ENCODE results near the gene GBF1. TPM values are rescaled to one million over a fixed set of nuclear protein-coding genes. Genes with fewer than 3 reads are reported as not detected.

The GBF1 gene
- total and polyA plus RNA-seq, 10 of the 15 experiments (the other 5 are each of a cell fraction or from before 2014, with no cell fraction given): 0.82 to 42.0 (median 21.8) TPM

DNA sequence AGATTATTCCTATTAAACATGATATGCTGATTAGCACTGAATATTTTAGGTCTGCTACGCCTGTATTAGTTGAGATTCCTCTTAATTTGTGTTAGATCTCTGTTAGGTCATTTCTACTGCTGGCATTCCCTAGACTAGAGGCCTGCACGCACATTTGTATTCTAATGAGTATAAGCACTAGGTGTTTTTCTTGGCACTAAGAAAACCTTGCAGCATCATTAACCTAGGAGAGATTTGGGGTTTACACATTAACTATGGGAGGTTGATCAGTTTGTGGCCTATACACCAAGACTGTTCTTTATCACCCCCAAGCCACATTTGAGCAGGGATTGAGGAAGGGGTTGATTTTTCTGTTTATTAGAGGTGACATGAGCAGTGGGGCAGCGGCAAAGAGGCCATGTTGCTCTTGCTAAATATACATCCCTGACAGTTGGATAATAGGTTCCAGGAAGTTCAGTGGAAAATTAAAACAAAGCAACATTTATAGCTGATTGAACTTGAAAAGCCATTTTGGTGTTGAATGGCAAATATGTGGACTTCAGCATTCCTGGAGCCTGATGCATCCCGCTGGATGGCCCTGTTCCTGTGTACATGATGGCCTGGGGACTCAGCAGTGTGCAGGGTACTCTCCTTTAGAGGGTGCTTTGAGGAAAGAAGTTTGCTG is 65.2 kb downstream of the GBF1 start (continued):
- TF ChIP-seq MYC (IDR thresholded peaks at IDR 0.05; ENCODE audit: insufficient read depth, insufficient read length, insufficient replicate concordance, low read length, severe bottlenecking) (no peak), CEBPB (IDR thresholded peaks at IDR 0.05; ENCODE audit: borderline replicate concordance in 1 of 2, low read depth in 2 of 2, low read length in 2 of 2) (no peak), IKZF2 (IDR thresholded peaks at IDR 0.05) (no peak), BMI1 (IDR thresholded peaks at IDR 0.05; ENCODE audit: borderline replicate concordance) (no peak), CTCF (IDR thresholded peaks at IDR 0.05 in 2 of 3, conservative IDR thresholded peaks at IDR 0.05 in 1 of 3; ENCODE audit: control insufficient read depth in 2 of 3, extremely low read depth in 1 of 3, insufficient read depth in 1 of 3, low read depth in 3 of 3, low read length in 3 of 3) (no peak), RUNX3 (IDR thresholded peaks at IDR 0.05; ENCODE audit: low read length) (no peak)
- TF ChIP-seq, protein P1, sequence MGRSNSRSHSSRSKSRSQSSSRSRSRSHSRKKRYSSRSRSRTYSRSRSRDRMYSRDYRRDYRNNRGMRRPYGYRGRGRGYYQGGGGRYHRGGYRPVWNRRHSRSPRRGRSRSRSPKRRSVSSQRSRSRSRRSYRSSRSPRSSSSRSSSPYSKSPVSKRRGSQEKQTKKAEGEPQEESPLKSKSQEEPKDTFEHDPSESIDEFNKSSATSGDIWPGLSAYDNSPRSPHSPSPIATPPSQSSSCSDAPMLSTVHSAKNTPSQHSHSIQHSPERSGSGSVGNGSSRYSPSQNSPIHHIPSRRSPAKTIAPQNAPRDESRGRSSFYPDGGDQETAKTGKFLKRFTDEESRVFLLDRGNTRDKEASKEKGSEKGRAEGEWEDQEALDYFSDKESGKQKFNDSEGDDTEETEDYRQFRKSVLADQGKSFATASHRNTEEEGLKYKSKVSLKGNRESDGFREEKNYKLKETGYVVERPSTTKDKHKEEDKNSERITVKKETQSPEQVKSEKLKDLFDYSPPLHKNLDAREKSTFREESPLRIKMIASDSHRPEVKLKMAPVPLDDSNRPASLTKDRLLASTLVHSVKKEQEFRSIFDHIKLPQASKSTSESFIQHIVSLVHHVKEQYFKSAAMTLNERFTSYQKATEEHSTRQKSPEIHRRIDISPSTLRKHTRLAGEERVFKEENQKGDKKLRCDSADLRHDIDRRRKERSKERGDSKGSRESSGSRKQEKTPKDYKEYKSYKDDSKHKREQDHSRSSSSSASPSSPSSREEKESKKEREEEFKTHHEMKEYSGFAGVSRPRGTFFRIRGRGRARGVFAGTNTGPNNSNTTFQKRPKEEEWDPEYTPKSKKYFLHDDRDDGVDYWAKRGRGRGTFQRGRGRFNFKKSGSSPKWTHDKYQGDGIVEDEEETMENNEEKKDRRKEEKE (IDR thresholded peaks at IDR 0.05): no peak
- TF ChIP-seq, protein P2, sequence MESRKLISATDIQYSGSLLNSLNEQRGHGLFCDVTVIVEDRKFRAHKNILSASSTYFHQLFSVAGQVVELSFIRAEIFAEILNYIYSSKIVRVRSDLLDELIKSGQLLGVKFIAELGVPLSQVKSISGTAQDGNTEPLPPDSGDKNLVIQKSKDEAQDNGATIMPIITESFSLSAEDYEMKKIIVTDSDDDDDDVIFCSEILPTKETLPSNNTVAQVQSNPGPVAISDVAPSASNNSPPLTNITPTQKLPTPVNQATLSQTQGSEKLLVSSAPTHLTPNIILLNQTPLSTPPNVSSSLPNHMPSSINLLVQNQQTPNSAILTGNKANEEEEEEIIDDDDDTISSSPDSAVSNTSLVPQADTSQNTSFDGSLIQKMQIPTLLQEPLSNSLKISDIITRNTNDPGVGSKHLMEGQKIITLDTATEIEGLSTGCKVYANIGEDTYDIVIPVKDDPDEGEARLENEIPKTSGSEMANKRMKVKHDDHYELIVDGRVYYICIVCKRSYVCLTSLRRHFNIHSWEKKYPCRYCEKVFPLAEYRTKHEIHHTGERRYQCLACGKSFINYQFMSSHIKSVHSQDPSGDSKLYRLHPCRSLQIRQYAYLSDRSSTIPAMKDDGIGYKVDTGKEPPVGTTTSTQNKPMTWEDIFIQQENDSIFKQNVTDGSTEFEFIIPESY (IDR thresholded peaks at IDR 0.05): no peak

All from GM12878 (cell line).